Endothelial cell of umbilical vein (primary cell): ENCODE results near the gene BIN2. TPM values are rescaled to one million over a fixed set of nuclear protein-coding genes. Genes with fewer than 3 reads are reported as not detected.

Experiments
- BruUV-seq: library from RNA; stranded (reverse); fragments of 400-500 nt; replicated peaks from 2 replicates; lab custom pipeline; 2021; lab: Mats Ljungman, UMichigan
- CTCF ChIA-PET: fragments of 300-600, 350-600 bp; sonication (Branson Sonifier 250); formaldehyde crosslinking; loops from one replicate; lab custom pipeline; 2021; ENCODE audit warnings: antibody characterized with exemption, inconsistent platforms; lab: Charles Lee
- POLR2A ChIA-PET: fragments of 300-600, 350-600 bp; sonication (Branson Sonifier 250); formaldehyde crosslinking; loops from one replicate; lab custom pipeline; 2021; ENCODE audit warnings: antibody characterized with exemption, inconsistent platforms; lab: Charles Lee
- DNase-seq: peaks from one replicate; pipeline ENCODE4 v3.0.0-alpha.2; 2011; ENCODE audit warnings: low read depth, low spot score
- FAIRE-seq: peaks from 2 replicates; lab custom pipeline; 2011; peaks lifted over from hg19 to GRCh38; lab: Jason Lieb, UNC
- H2AFZ ChIP-seq: 2 replicates; pipeline ENCODE4 v1.6.0; 2012; ENCODE audit warnings: low read depth, low read length, control low read depth, inconsistent platforms
- H3K27ac ChIP-seq: 2 replicates; pipeline ENCODE4 v1.5.1; 2011; ENCODE audit warnings: low read depth, mild to moderate bottlenecking, control low read depth, low read length, moderate library complexity; ENCODE audit not compliant: insufficient read depth
- H3K27me3 ChIP-seq, 2 experiments: 2 replicates each; pipeline versions ENCODE4 v1.6.0 to v1.6.1; 2011; ENCODE audit warnings: low read length in 2 of 2, mixed read lengths in 1 of 2; ENCODE audit not compliant: control insufficient read depth in 2 of 2, insufficient read depth in 2 of 2
- H3K36me3 ChIP-seq, 2 experiments: 2 replicates in 1 of 2; 3 replicates in 1 of 2; pipeline ENCODE4 v1.5.1; 2011; ENCODE audit warnings: low read length in 2 of 2, mild to moderate bottlenecking in 1 of 2, moderate library complexity in 1 of 2; ENCODE audit not compliant: control insufficient read depth in 2 of 2, insufficient read depth in 2 of 2; ENCODE audit errors: extremely low read depth in 1 of 2
- H3K4me1 ChIP-seq: 3 replicates; pipeline ENCODE4 v1.5.1; 2011; ENCODE audit warnings: mild to moderate bottlenecking, low read length; ENCODE audit not compliant: control insufficient read depth, insufficient read depth; ENCODE audit errors: extremely low read depth
- H3K4me2 ChIP-seq: 2 replicates; pipeline ENCODE4 v1.6.1; 2011; ENCODE audit warnings: low read length, control low read depth, mixed read lengths; ENCODE audit not compliant: insufficient read depth
- H3K4me3 ChIP-seq, 3 experiments: fragments of 200-600 bp in 1 of 3; sonication (generic), shearing (Covaris generic) in 1 of 3; replicated peaks in 1 of 3; 2 replicates each; pipeline ENCODE4 v1.5.1; 2011 to 2016; ENCODE audit warnings: control low read depth in 3 of 3, low read length in 3 of 3, mild to moderate bottlenecking in 2 of 3, inconsistent platforms in 1 of 3, low read depth in 1 of 3, moderate library complexity in 1 of 3; ENCODE audit not compliant: insufficient read depth in 1 of 3
- H3K79me2 ChIP-seq: 2 replicates; pipeline ENCODE4 v1.6.0; 2012; ENCODE audit warnings: low read length, inconsistent platforms; ENCODE audit not compliant: control insufficient read depth, insufficient read depth
- H3K9ac ChIP-seq: replicated peaks from 2 replicates; pipeline ENCODE3; 2011; ENCODE audit warnings: low read length, control low read depth; ENCODE audit not compliant: insufficient read depth; ENCODE audit errors: extremely low read depth
- H3K9me1 ChIP-seq: replicated peaks from 3 replicates; pipeline ENCODE4 v1.6.0; 2011; ENCODE audit warnings: mild to moderate bottlenecking, low read length; ENCODE audit not compliant: control insufficient read depth, insufficient read depth; ENCODE audit errors: extremely low read depth
- H3K9me3 ChIP-seq: replicated peaks from 2 replicates; pipeline ENCODE4 v1.5.1; 2012; ENCODE audit warnings: low read length, inconsistent platforms; ENCODE audit not compliant: control insufficient read depth, insufficient read depth
- H4K20me1 ChIP-seq: replicated peaks from 2 replicates; pipeline ENCODE3; 2011; ENCODE audit warnings: mild to moderate bottlenecking, low read length; ENCODE audit not compliant: control insufficient read depth, insufficient read depth; ENCODE audit errors: extremely low read depth
- EZH2 ChIP-seq: IDR thresholded peaks from 2 replicates; pipeline ENCODE4 v1.6.1; 2012; ENCODE audit warnings: borderline replicate concordance, low read depth, mild to moderate bottlenecking, moderate library complexity, low read length, inconsistent platforms; ENCODE audit not compliant: severe bottlenecking
- FOS ChIP-seq: IDR thresholded peaks from 2 replicates; pipeline ENCODE4 v1.6.1; 2011; ENCODE audit warnings: mild to moderate bottlenecking, low read length, moderate library complexity, borderline replicate concordance; ENCODE audit not compliant: insufficient read depth
- GATA2 ChIP-seq: IDR thresholded peaks from 2 replicates; pipeline ENCODE4 v1.7.0; 2011; ENCODE audit warnings: low read depth, mild to moderate bottlenecking, moderate library complexity, mixed read lengths, low read length; ENCODE audit not compliant: insufficient read length, insufficient read depth
- JUN ChIP-seq: IDR thresholded peaks from 2 replicates; pipeline ENCODE4 v1.6.1; 2011; ENCODE audit warnings: borderline replicate concordance, low read depth; ENCODE audit not compliant: insufficient read length, insufficient read depth
- MYC ChIP-seq: IDR thresholded peaks from one replicate; pipeline ENCODE4 v1.6.1; 2011; ENCODE audit warnings: mild to moderate bottlenecking, low read depth, low read length
- POLR2A ChIP-seq: IDR thresholded peaks from 2 replicates; pipeline ENCODE4 v1.6.1; 2012; ENCODE audit warnings: low read depth, mild to moderate bottlenecking, control low read depth, low read length
- POLR2AphosphoS5 ChIP-seq: IDR thresholded peaks from 2 replicates; pipeline ENCODE4 v1.6.1; 2012; ENCODE audit warnings: low read depth, mild to moderate bottlenecking, control low read depth, low read length, moderate library complexity; ENCODE audit not compliant: insufficient read depth
- dilution Hi-C: fragments of 300-500 bp; cut with MboI; formaldehyde crosslinking; loops from one replicate; pipeline ENCODE4 v1.15.0; 2019; ENCODE audit warnings: low sequenced_read_pairs; ENCODE audit not compliant: extremely low pct_ligation_motif_present
- intact Hi-C: fragments of 100-400 bp; cut with micrococcal nuclease; formaldehyde crosslinking; loops from one replicate; pipeline ENCODE4 v1.10.0; 2022
- polyA plus RNA-seq, 4 experiments: library from polyadenylated mRNA; depleted of rRNA in 3 of 4; stranded (reverse) in 3 of 4; unstranded in 1 of 4; fragments of >200 nt; gene quantifications; 2 replicates each; pipeline versions ENCODE4 v1.2.1 to v1.2.3, GENCODE V29; 2011 to 2012; ENCODE audit warnings: missing spikeins in 1 of 4
- total RNA-seq: library from RNA; stranded (reverse); gene quantifications from 2 replicates; pipeline ENCODE4 v1.2.3, GENCODE V29; 2021
- TF ChIP-seq, protein P1 (sequence below): IDR thresholded peaks from 2 replicates; pipeline ENCODE4 v1.6.1; 2011; ENCODE audit not compliant: insufficient read depth, insufficient read length
- TF ChIP-seq, protein P2 (sequence below), 2 donors: IDR thresholded peaks; 1 replicate in 1 of 2; 2 replicates in 1 of 2; pipeline ENCODE4 v1.5.1; 2011; ENCODE audit warnings: low read length in 2 of 2, mild to moderate bottlenecking in 2 of 2, moderate library complexity in 2 of 2, control low read depth in 1 of 2, inconsistent platforms in 1 of 2, low read depth in 1 of 2; ENCODE audit not compliant: insufficient read depth in 1 of 2; ENCODE audit errors: extremely low read depth in 1 of 2

BIN2 gene
- total and polyA plus RNA-seq, 2 donors (not counting 3 experiments of a cell fraction or from before 2014, with no cell fraction given), result not detected

DNA sequence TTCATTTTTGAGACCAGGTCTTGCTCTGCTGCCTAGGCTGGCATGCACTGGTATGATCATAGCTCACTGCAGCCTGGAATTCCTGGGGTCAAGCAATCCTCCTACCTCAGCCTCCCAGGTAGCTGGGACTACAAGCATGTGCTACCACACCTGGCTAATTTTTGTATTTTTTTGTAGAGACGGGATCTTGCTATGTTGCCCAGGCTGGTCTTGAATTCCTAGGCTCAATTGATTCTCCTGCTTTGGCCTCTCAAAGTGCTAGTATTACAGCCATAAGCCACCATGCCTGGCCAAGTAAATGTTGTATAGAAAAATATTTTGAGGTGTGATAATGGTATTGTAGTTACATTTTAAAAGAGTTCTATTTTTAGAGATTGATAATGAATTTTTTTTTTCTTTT is 12.6 kb downstream of the BIN2 start:
- TF ChIP-seq GATA2 (no peak), FOS (no peak), MYC (no peak), EZH2 (no peak), JUN (no peak), POLR2AphosphoS5 (no peak), POLR2A (no peak)
- TF ChIP-seq, protein P1, sequence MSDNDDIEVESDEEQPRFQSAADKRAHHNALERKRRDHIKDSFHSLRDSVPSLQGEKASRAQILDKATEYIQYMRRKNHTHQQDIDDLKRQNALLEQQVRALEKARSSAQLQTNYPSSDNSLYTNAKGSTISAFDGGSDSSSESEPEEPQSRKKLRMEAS, result no peak
- TF ChIP-seq, protein P2, sequence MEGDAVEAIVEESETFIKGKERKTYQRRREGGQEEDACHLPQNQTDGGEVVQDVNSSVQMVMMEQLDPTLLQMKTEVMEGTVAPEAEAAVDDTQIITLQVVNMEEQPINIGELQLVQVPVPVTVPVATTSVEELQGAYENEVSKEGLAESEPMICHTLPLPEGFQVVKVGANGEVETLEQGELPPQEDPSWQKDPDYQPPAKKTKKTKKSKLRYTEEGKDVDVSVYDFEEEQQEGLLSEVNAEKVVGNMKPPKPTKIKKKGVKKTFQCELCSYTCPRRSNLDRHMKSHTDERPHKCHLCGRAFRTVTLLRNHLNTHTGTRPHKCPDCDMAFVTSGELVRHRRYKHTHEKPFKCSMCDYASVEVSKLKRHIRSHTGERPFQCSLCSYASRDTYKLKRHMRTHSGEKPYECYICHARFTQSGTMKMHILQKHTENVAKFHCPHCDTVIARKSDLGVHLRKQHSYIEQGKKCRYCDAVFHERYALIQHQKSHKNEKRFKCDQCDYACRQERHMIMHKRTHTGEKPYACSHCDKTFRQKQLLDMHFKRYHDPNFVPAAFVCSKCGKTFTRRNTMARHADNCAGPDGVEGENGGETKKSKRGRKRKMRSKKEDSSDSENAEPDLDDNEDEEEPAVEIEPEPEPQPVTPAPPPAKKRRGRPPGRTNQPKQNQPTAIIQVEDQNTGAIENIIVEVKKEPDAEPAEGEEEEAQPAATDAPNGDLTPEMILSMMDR (IDR thresholded peaks at IDR 0.05; ENCODE audit: extremely low read depth in 1 of 2, insufficient read depth in 1 of 2, low read depth in 1 of 2, low read length in 2 of 2), result no peak
- Histone ChIP-seq H3K27ac (no peak overlapping the region), H3K79me2 (no peaks in the 10 kb centered on the region), H3K4me3 (no peak overlapping the region), H3K36me3 (no peaks in the 10 kb centered on the region), H2AFZ (no peak overlapping the region), H3K4me1 (no peaks in the 10 kb centered on the region), H3K4me2 (no peak overlapping the region), H3K9me1 (no peaks in the 10 kb centered on the region), H3K9ac (no peak overlapping the region), H4K20me1 (no peaks in the 10 kb centered on the region), H3K27me3 (no peaks in the 10 kb centered on the region), H3K9me3 (no peaks in the 10 kb centered on the region)
- BruUV-seq, result no TSS peak
- FAIRE-seq (no peak), DNase-seq (no peak)
- dilution Hi-C loops, result no loop called here
- intact Hi-C loops, result no loop called here
- ChIA-PET CTCF (interaction anchor here (0.6 to 1.7 kb wide), 2 partner anchors 30 to 807 kb away, joined by 3 to 5 read pairs; partner anchors contain the start of gene DIP2B), POLR2A (no interaction called here)
